HG02973 (cell line): Measurements from ENCODE around the gene ZCCHC14.
"Not testable (repeated sequence)": the region's sequence is repeated elsewhere in the genome, so short reads cannot be mapped to it uniquely, and the experiment has no call there.

Source experiments
- ATAC-seq: cut with Tn5 transposase; IDR thresholded peaks from one replicate; pipeline ENCODE4 v1.9.1; 2021; ENCODE audit warnings: moderate library complexity; ENCODE audit not compliant: unreplicated experiment

ZCCHC14 gene

DNA sequence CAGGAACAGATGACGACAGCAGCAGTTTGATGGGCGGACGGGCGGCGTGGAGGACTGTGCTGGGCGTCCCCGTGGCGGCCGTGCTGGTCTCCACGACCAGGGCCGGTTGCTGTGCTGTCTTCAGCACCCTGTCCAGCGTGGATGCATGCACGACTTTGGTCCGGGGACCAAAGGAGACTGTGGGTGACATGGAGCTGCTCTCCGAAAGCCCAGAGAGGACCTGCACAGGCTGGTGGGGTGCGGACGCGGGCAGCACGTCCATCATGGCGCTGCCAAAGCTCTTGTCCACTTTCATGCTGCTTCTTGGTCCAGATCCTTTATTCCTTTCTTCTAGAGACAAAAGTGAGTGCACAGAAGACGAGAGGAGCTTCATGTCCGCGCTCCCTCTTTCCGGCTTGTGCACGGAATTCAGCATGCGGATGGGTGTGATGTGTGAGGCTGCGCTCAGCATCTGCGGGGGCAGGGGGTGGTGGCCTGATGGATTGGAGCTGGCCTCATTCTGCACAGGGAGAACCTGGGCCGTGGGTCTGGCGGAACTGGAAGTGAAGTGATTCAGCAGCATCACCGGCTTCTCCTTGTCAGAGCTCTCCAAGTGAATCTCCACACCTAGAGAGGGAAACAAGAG is 80.3 kb downstream of the ZCCHC14 start:
- no peak for ATAC-seq

DNA sequence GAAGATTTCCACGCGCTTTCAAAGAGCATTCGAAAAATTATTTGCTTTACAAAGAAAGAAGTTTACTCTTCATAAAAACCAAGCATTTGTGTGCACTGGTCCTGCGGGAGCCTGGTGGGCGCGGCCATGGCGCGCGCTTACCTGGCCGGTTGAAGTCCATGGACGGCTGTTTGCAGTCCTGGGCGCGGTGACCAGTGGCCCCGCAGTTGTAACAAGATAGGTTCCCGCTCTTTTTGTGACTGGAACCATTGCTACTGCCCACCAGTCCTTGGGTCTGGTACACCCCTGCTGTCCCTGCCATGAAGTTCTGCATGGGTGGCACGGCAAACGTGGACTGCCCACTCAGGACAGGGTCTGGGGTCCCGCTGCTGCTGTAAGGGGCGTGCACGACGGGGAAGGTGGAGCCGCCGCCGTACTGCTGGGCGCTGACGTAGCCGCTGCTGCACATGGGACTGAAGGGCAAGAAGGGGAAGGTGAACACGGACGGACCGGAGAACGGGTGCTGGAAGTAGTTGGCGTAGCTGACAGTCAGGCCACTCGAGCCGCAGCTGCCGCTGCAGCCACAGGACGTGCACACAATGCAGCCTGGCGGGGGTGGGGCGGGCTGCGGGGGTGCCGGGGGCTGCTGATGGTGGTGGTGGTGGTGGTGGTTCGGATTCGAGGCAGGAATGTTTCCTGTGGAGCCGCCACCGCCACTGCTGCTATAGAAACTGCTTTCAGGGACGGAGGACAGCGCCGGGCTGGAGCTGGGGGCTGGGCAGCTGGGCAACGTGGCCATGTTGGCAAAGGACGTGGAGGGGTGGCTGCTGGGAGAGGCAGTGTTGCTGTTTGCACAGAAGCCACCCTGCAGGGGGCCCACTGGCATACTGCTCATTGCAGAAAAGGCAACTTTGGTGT is 81.2 kb downstream of the ZCCHC14 start:
- ATAC-seq: no peak

- no peak for ATAC-seq
These were observed 81.9 kb downstream of the ZCCHC14 start for GRCh38 chr16:87410968-87411367.

DNA sequence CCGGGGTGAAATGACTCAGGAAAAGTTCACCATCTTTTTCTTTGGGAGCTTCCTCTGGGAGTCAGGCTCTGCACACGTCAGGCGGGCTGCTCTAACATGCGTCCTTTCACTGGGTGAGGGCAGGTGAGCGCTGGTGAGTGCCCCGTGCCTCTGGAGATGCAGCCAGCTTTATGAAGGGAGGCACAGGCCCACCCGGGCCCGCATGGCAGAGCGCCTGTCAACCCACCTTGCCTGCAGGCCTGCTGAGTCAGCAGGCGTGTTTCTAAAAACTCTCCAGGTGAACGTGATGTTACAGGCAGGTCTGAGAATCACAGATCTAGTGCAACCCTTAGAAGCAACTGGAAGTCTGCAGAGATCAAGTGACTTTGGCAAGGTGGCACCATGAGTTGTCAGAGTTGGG is 82.3 kb downstream of the ZCCHC14 start:
- no peak for ATAC-seq

GRCh38 chr16:87409781-87410180 is 83.0 kb downstream of the ZCCHC14 start:
- no peak for ATAC-seq

DNA sequence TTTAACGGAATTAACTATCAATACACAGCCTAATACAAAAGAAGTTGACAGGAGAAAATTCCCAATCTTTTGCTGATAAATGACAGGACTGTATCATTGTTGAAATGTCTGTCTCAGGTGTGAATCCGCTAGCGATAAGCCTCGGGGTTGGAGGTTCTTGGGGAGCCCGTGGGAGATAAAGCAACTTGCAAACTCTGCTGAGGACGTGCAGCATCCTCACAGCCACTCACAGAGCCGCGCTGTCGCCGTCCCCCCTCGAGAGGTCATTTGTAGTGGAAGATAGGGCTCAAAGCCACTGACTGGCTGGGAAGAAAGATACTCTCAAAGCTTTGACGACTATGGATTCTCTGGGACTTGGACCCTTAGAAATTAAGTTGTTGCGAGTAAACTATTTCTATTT is 83.7 kb downstream of the ZCCHC14 start:
- no peak for ATAC-seq

GRCh38 chr16:87407511-87408112 is 85.2 kb downstream of the ZCCHC14 start:
- no peak for ATAC-seq

GRCh38 chr16:87406495-87407088 is 86.2 kb downstream of the ZCCHC14 start:
- no peak for ATAC-seq

- ATAC-seq: no peak
These were observed 87.8 kb downstream of the ZCCHC14 start for GRCh38 chr16:87404764-87405625.

GRCh38 chr16:87395181-87395842 is 97.5 kb downstream of the ZCCHC14 start:
- ATAC-seq: no peak

GRCh38 chr16:87393680-87394055 is 99.2 kb downstream of the ZCCHC14 start:
- no peak for ATAC-seq

GRCh38 chr16:87392821-87393679 is 99.8 kb downstream of the ZCCHC14 start:
- ATAC-seq: peak; percentile 0

- peak; percentile 58 for ATAC-seq
These were observed 100.6 kb downstream of the ZCCHC14 start, which contains the start of gene MAP1LC3B for GRCh38 chr16:87391950-87392820. TSS of gene MAP1LC3B (plus strand) at chr16:87392336. CDS start at chr16:87392428, 92 bp downstream.

DNA sequence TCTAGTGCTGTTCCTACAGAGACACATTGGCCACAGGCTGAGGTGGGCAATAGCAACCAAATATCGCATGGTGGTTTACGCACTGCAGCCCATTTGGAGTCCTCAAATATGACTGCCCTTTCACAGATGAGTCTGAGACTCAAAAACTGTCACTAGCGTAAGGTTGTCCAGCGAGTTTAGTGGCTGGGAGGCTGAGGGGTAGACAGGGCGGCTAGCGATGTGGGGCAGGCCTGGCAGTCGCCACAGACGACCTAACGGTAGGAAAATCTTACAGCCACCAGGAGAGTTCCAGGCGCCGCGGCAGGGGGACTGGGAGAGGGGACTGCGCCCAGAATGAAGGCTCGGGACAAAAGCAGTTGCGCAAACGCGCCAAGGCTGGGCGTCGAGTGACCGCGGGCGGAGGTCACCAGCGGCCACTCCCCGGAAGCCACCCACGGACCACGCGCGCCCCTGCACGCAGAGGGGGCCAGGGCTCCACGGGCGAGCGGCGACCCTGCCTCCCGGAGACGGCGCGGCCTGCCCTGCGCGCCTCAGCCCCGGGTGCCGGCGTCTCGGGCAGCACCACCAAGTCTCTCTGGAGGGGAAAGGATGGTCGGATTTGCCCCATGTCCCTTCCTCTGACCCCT is 101.4 kb downstream of the ZCCHC14 start:
- ATAC-seq: no peak

DNA sequence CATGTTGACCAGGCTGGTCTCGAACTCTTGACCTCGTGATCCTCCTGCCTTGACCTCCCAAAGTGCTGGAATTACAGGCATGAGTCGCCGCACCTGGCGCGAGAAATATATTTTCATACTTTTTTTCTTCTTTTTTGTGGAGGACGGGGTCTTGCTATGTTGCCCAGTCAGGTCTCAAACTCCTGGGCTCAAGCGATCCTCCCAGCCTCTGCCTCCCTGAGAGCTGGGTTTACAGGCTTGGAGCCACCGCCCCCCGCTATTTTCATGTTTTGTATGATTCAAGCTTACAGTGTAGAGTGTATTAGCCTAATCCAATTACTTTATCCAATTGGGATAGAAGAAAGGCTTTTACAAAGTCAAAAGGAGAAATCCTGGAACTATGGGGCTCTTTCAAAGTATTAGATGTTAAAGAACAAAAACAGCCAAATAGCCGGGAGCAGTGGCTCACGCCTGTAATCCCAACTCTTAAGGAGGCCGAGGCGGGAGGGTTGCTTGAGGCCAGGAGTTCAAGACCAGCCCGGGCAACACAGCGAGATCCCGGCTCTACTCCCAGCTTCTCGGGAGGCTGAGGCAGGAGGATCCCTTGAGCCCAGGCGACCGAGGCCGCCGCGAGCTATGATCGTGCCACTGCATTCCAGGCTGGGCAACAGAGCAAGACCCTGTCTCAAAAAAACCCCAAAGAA is 102.0 kb downstream of the ZCCHC14 start:
- ATAC-seq: no peak

DNA sequence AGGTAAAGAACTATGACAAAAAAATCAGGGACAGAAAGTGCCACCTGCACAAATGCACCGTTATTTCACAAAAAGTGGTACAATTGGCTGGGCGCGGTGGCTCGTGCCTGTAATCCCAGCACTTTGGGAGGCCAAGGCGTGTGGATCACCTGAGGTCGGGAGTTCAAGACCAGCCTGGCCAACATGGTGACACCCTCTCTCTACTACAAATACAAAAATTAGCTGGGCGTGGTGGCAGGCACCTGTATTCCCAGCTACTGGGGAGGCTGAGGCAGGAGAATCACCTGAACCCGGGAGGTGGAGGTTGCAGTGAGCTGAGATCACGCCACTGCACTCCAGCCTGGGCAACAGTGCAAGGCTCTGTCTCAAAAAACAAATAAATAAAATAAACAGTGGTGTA is 102.9 kb downstream of the ZCCHC14 start:
- not testable (repeated sequence) for ATAC-seq

GRCh38 chr16:87389245-87389644 is 103.6 kb downstream of the ZCCHC14 start:
- no peak for ATAC-seq
